ENCODE measurements around the gene VAPB. TPM values are rescaled to one million over a fixed set of nuclear protein-coding genes. Genes with fewer than 3 reads are reported as not detected.

VAPB gene
- total and polyA plus RNA-seq, 10 donors, result 11.2 to 32.5 (median 23.3) TPM

GRCh38 chr20:58359441-58359840 is 29.6 kb upstream of the VAPB start:
- 86 to 94% (median 90%) methylated on average over 8 of the region's 8 CpGs for WGBS, 5 donors
- Histone ChIP-seq H3K27me3 (replicated peaks in 1 of 7) (no peaks in the 10 kb centered on the region), H3K4me3 (no peak overlapping the region), H3K27ac (no peak overlapping the region), H3K36me3 (peaks cover 0 to 99% (median 49%) of the 10 kb centered on the region in 6 donors), H3K4me1 (peaks cover 0 to 12% (median 5%) of the 10 kb centered on the region in 6 donors), H3K9me3 (no peaks in the 10 kb centered on the region)
- DNase-seq, result no peak
- intact Hi-C loops (cut with DNase I; ENCODE audit: low total_unique reads), result no loop called here
- TF ChIP-seq CTCF (IDR thresholded peaks at IDR 0.05 in 8 of 11, conservative IDR thresholded peaks at IDR 0.05 in 3 of 11) (no peak), POLR2A (IDR thresholded peaks at IDR 0.05) (no peak), POLR2AphosphoS5 (IDR thresholded peaks at IDR 0.05) (no peak)

- H3K27ac ChIP-seq, result peak overlapping the region in 2 of 8 donors; percentile 5 to 7
- H3K36me3 ChIP-seq, result peaks cover 0 to 99% (median 35%) of the 10 kb centered on the region in 6 donors
- intact Hi-C loops (cut with DNase I; ENCODE audit: low total_unique reads), result no loop called here
- peaks cover 0 to 12% (median 5%) of the 10 kb centered on the region in 6 donors for H3K4me1 ChIP-seq
- TF ChIP-seq CTCF (IDR thresholded peaks at IDR 0.05 in 8 of 11, conservative IDR thresholded peaks at IDR 0.05 in 3 of 11) (no peak), POLR2A (IDR thresholded peaks at IDR 0.05) (no peak), POLR2AphosphoS5 (IDR thresholded peaks at IDR 0.05) (no peak)
- no peaks in the 10 kb centered on the region for H3K27me3 ChIP-seq (replicated peaks in 1 of 7)
- DNase-seq, result no peak
- H3K4me3 ChIP-seq, result no peak overlapping the region
- no peaks in the 10 kb centered on the region for H3K9me3 ChIP-seq
Observed at GRCh38 chr20:58360936-58361335, 28.1 kb upstream of the VAPB start.

- WGBS, 5 donors, result 79 to 90% (median 86%) methylated on average over 9 of the region's 9 CpGs
- TF ChIP-seq POLR2A (IDR thresholded peaks at IDR 0.05) (no peak), POLR2AphosphoS5 (IDR thresholded peaks at IDR 0.05) (no peak), CTCF (IDR thresholded peaks at IDR 0.05 in 8 of 11, conservative IDR thresholded peaks at IDR 0.05 in 3 of 11) (no peak)
- Histone ChIP-seq H3K9me3 (no peaks in the 10 kb centered on the region), H3K27ac (peak overlapping the region in 1 of 8 donors; percentile 7), H3K36me3 (peaks cover 0 to 99% (median 28%) of the 10 kb centered on the region in 6 donors), H3K4me3 (no peak overlapping the region), H3K27me3 (replicated peaks in 1 of 7) (no peaks in the 10 kb centered on the region), H3K4me1 (peaks cover 0 to 12% (median 5%) of the 10 kb centered on the region in 6 donors)
- intact Hi-C loops (cut with DNase I; ENCODE audit: low total_unique reads), result no loop called here
- DNase-seq, result no peak
Observed at GRCh38 chr20:58361481-58362205, 27.4 kb upstream of the VAPB start.

- intact Hi-C loops (cut with DNase I; ENCODE audit: low total_unique reads), result no loop called here
- peaks cover 0 to 99% (median 25%) of the 10 kb centered on the region in 6 donors for H3K36me3 ChIP-seq
- peaks cover 0 to 12% (median 5%) of the 10 kb centered on the region in 6 donors for H3K4me1 ChIP-seq
- no peak for TF ChIP-seq POLR2A (IDR thresholded peaks at IDR 0.05)
- TF ChIP-seq POLR2AphosphoS5 (IDR thresholded peaks at IDR 0.05), result no peak
- no peak for TF ChIP-seq CTCF (IDR thresholded peaks at IDR 0.05 in 8 of 11, conservative IDR thresholded peaks at IDR 0.05 in 3 of 11)
- 93 to 100% (median 100%) methylated on average over 1 of the region's 1 CpG for WGBS, 5 donors
- H3K9me3 ChIP-seq, result no peaks in the 10 kb centered on the region
- DNase-seq, result no peak
- no peaks in the 10 kb centered on the region for H3K27me3 ChIP-seq (replicated peaks in 1 of 7)
- no peak overlapping the region for H3K27ac ChIP-seq
- no peak overlapping the region for H3K4me3 ChIP-seq
Observed at GRCh38 chr20:58362206-58362516, 26.9 kb upstream of the VAPB start.
